Liver (tissue), 9 donors: Measurements from ENCODE around the gene MIDN. TPM values are rescaled to one million over a fixed set of nuclear protein-coding genes. Genes with fewer than 3 reads are reported as not detected.

Experiments
- DNase-seq: peaks from one replicate; pipeline ENCODE4 v3.0.0-alpha.2; 2017; ENCODE audit warnings: low spot score
- H3K27ac ChIP-seq, 2 donors: one replicate each; pipeline ENCODE4 v1.7.0; 2013; ENCODE audit warnings: inconsistent platforms in 2 of 2, low read length in 2 of 2, control low read depth in 1 of 2, low read depth in 1 of 2, mild to moderate bottlenecking in 1 of 2
- H3K27me3 ChIP-seq, 4 donors: one replicate each; pipeline versions ENCODE4 v1.6.1 to v1.7.0; 2013; ENCODE audit warnings: low read length in 3 of 4, inconsistent platforms in 1 of 4, mild to moderate bottlenecking in 1 of 4, moderate library complexity in 1 of 4; ENCODE audit not compliant: control insufficient read depth in 4 of 4, insufficient read depth in 4 of 4
- H3K36me3 ChIP-seq, 4 donors: one replicate each; pipeline versions ENCODE4 v1.6.1 to v1.7.0; 2013; ENCODE audit warnings: low read length in 3 of 4, mild to moderate bottlenecking in 3 of 4, low read depth in 1 of 4, moderate library complexity in 1 of 4; ENCODE audit not compliant: control insufficient read depth in 4 of 4, insufficient read depth in 3 of 4
- H3K4me1 ChIP-seq, 4 donors: one replicate each; pipeline versions ENCODE4 v1.6.1 to v1.7.0; 2013; ENCODE audit warnings: low read length in 3 of 4, mild to moderate bottlenecking in 3 of 4, moderate library complexity in 1 of 4; ENCODE audit not compliant: control insufficient read depth in 4 of 4, insufficient read depth in 4 of 4
- H3K4me3 ChIP-seq, 3 donors: one replicate each; pipeline versions ENCODE4 v1.6.1 to v1.7.0; 2013; ENCODE audit warnings: low read length in 3 of 3, control low read depth in 1 of 3, low read depth in 1 of 3, mild to moderate bottlenecking in 1 of 3
- H3K9ac ChIP-seq, 2 donors: one replicate each; pipeline ENCODE4 v1.7.0; 2013; ENCODE audit warnings: low read length in 2 of 2, mild to moderate bottlenecking in 2 of 2, moderate library complexity in 2 of 2, control low read depth in 1 of 2, low read depth in 1 of 2
- H3K9me3 ChIP-seq, 4 donors: one replicate each; pipeline versions ENCODE4 v1.6.1 to v1.7.0; 2013; ENCODE audit warnings: low read length in 3 of 4; ENCODE audit not compliant: control insufficient read depth in 4 of 4
- EGR1 ChIP-seq, 2 donors: IDR thresholded peaks; 2 replicates each; pipeline ENCODE4 v1.6.1; 2016 to 2018; ENCODE audit warnings: antibody characterized with exemption in 2 of 2, low read depth in 2 of 2
- FOXA1 ChIP-seq: IDR thresholded peaks from 2 replicates; pipeline ENCODE4 v1.6.1; 2016; ENCODE audit warnings: antibody characterized with exemption
- FOXA2 ChIP-seq: IDR thresholded peaks from 2 replicates; pipeline ENCODE4 v1.6.1; 2016; ENCODE audit warnings: antibody characterized with exemption
- GABPA ChIP-seq, 2 donors: IDR thresholded peaks in 1 of 2; conservative IDR thresholded peaks in 1 of 2; 2 replicates each; pipeline ENCODE4 v1.6.1; 2016; ENCODE audit warnings: antibody characterized with exemption in 2 of 2, mild to moderate bottlenecking in 1 of 2, moderate library complexity in 1 of 2
- HNF4A ChIP-seq, 2 donors: conservative IDR thresholded peaks; 2 replicates each; pipeline ENCODE4 v1.6.1; 2016; ENCODE audit warnings: antibody characterized with exemption in 2 of 2, mild to moderate bottlenecking in 2 of 2
- HNF4G ChIP-seq: IDR thresholded peaks from 2 replicates; pipeline ENCODE4 v1.6.1; 2016; ENCODE audit warnings: antibody characterized with exemption
- JUND ChIP-seq, 2 donors: IDR thresholded peaks; 2 replicates each; pipeline ENCODE4 v1.6.1; 2016; ENCODE audit warnings: antibody characterized with exemption in 2 of 2
- NR2F2 ChIP-seq: IDR thresholded peaks from 2 replicates; pipeline ENCODE4 v1.6.1; 2016; ENCODE audit warnings: antibody characterized with exemption
- RAD21 ChIP-seq, 2 donors: IDR thresholded peaks; 2 replicates each; pipeline ENCODE4 v1.6.1; 2016; ENCODE audit warnings: antibody characterized with exemption in 2 of 2, mild to moderate bottlenecking in 2 of 2
- RXRA ChIP-seq, 2 donors: IDR thresholded peaks; 2 replicates each; pipeline ENCODE4 v1.6.1; 2017 to 2018; ENCODE audit warnings: antibody characterized with exemption in 2 of 2, mild to moderate bottlenecking in 1 of 2
- SP1 ChIP-seq: IDR thresholded peaks from 2 replicates; pipeline ENCODE4 v1.6.1; 2018; ENCODE audit warnings: antibody characterized with exemption, mild to moderate bottlenecking
- TAF1 ChIP-seq: conservative IDR thresholded peaks from 2 replicates; pipeline ENCODE4 v1.6.1; 2016; ENCODE audit warnings: antibody characterized with exemption, mild to moderate bottlenecking
- whole genome bisulfite sequencing: extraction: QIAGEN DNeasy Blood & Tissue Kit; methylation state at CpG from one replicate; pipeline ENCODE4 v1.1.7; 2013; 5-methylcytosine and 5-hydroxymethylcytosine counted together
- polyA plus RNA-seq, 2 donors: library from polyadenylated mRNA; stranded (reverse) in 1 of 2; unstranded in 1 of 2; fragments of 200-250 nt in 1 of 2; fragments of >200 nt in 1 of 2; fragmentation: Nextera tagmentation in 1 of 2; extraction: Ambion mirVana in 1 of 2; gene quantifications; one replicate each; pipeline versions ENCODE4 v1.2.1 to v1.2.3, GENCODE V29; 2013 to 2015
- total RNA-seq, 2 donors: library from RNA; depleted of rRNA; stranded (reverse); fragments of >200 nt; gene quantifications; one replicate each; pipeline ENCODE4 v1.2.3, GENCODE V29; 2014
- TF ChIP-seq, protein P1 (sequence below): IDR thresholded peaks from 2 replicates; pipeline ENCODE4 v1.6.1; 2016; ENCODE audit warnings: antibody characterized with exemption, mild to moderate bottlenecking
- TF ChIP-seq, protein P2 (sequence below): IDR thresholded peaks from 2 replicates; pipeline ENCODE4 v1.6.1; 2016; ENCODE audit warnings: antibody characterized with exemption
- TF ChIP-seq, protein P3 (sequence below): fragments of 150-350 bp; IDR thresholded peaks from 2 replicates; pipeline ENCODE4 v1.5.1; 2017; ENCODE audit warnings: improper control_type of control experiment, low read depth, low read length; ENCODE audit not compliant: missing input control
- TF ChIP-seq, protein P4 (sequence below): IDR thresholded peaks from 2 replicates; pipeline ENCODE4 v1.6.1; 2016; ENCODE audit warnings: antibody characterized with exemption
- TF ChIP-seq, protein P5 (sequence below): IDR thresholded peaks from 2 replicates; pipeline ENCODE4 v1.6.1; 2016; ENCODE audit warnings: antibody characterized with exemption
- donor health status: healthy.
- donor health status: healthy.
- donor health status: healthy.
- donor health status: healthy.
- donor health status: healthy.

The MIDN gene
- total and polyA plus RNA-seq, 4 donors, result 2.9 to 22.9 (median 11.8) TPM

DNA sequence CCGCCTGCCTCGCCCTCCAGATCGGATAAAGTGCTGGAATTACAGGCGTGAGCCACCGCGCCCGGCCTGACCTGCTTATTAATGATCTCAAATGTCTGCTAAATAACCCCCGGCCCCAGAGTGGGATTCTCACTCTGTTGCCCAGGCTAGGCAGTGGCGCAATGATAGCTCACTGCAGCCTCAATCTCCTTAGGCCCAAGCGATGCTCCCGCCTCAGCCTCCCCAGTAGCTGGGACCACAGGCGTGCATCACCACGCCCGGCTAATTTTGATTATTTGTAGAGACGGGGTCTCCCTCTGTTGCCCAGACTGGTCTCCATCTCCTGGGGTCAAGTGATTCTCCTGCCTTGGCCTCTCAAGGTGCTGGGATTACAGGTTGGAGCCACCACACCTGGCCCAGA, 7.5 kb upstream of the MIDN start:
- Histone ChIP-seq H3K36me3 (no peaks in the 10 kb centered on the region), H3K9ac (peak overlapping the region in 1 of 2 donors; percentile 8), H3K4me1 (peaks cover 29 to 67% (median 44%) of the 10 kb centered on the region in 4 donors), H3K4me3 (no peak overlapping the region), H3K9me3 (no peaks in the 10 kb centered on the region), H3K27ac (peak overlapping the region in 1 of 2 donors; percentile 95), H3K27me3 (no peaks in the 10 kb centered on the region)
- DNase-seq, result no peak
- 60% methylated on average over 15 of the region's 15 CpGs for WGBS
- TF ChIP-seq RXRA (IDR thresholded peaks at IDR 0.05), result no peak
- TF ChIP-seq GABPA (IDR thresholded peaks at IDR 0.05 in 1 of 2, conservative IDR thresholded peaks at IDR 0.05 in 1 of 2), result no peak
- TF ChIP-seq HNF4G, result no peak
- TF ChIP-seq, protein P1, sequence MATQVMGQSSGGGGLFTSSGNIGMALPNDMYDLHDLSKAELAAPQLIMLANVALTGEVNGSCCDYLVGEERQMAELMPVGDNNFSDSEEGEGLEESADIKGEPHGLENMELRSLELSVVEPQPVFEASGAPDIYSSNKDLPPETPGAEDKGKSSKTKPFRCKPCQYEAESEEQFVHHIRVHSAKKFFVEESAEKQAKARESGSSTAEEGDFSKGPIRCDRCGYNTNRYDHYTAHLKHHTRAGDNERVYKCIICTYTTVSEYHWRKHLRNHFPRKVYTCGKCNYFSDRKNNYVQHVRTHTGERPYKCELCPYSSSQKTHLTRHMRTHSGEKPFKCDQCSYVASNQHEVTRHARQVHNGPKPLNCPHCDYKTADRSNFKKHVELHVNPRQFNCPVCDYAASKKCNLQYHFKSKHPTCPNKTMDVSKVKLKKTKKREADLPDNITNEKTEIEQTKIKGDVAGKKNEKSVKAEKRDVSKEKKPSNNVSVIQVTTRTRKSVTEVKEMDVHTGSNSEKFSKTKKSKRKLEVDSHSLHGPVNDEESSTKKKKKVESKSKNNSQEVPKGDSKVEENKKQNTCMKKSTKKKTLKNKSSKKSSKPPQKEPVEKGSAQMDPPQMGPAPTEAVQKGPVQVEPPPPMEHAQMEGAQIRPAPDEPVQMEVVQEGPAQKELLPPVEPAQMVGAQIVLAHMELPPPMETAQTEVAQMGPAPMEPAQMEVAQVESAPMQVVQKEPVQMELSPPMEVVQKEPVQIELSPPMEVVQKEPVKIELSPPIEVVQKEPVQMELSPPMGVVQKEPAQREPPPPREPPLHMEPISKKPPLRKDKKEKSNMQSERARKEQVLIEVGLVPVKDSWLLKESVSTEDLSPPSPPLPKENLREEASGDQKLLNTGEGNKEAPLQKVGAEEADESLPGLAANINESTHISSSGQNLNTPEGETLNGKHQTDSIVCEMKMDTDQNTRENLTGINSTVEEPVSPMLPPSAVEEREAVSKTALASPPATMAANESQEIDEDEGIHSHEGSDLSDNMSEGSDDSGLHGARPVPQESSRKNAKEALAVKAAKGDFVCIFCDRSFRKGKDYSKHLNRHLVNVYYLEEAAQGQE, result no peak
- TF ChIP-seq FOXA2, result no peak
- TF ChIP-seq FOXA1, result no peak
- TF ChIP-seq SP1, result no peak
- TF ChIP-seq, protein P2, sequence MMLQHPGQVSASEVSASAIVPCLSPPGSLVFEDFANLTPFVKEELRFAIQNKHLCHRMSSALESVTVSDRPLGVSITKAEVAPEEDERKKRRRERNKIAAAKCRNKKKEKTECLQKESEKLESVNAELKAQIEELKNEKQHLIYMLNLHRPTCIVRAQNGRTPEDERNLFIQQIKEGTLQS, result no peak
- no peak for TF ChIP-seq HNF4A (conservative IDR thresholded peaks at IDR 0.05)
- TF ChIP-seq, protein P3, sequence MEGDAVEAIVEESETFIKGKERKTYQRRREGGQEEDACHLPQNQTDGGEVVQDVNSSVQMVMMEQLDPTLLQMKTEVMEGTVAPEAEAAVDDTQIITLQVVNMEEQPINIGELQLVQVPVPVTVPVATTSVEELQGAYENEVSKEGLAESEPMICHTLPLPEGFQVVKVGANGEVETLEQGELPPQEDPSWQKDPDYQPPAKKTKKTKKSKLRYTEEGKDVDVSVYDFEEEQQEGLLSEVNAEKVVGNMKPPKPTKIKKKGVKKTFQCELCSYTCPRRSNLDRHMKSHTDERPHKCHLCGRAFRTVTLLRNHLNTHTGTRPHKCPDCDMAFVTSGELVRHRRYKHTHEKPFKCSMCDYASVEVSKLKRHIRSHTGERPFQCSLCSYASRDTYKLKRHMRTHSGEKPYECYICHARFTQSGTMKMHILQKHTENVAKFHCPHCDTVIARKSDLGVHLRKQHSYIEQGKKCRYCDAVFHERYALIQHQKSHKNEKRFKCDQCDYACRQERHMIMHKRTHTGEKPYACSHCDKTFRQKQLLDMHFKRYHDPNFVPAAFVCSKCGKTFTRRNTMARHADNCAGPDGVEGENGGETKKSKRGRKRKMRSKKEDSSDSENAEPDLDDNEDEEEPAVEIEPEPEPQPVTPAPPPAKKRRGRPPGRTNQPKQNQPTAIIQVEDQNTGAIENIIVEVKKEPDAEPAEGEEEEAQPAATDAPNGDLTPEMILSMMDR, result no peak
- TF ChIP-seq TAF1, result no peak
- no peak for TF ChIP-seq RAD21 (IDR thresholded peaks at IDR 0.05)
- TF ChIP-seq JUND (IDR thresholded peaks at IDR 0.05), result no peak
- no peak for TF ChIP-seq EGR1 (IDR thresholded peaks at IDR 0.05; ENCODE audit: low read depth in 2 of 2)
- TF ChIP-seq, protein P4, sequence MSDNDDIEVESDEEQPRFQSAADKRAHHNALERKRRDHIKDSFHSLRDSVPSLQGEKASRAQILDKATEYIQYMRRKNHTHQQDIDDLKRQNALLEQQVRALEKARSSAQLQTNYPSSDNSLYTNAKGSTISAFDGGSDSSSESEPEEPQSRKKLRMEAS, result no peak
- TF ChIP-seq, protein P5, sequence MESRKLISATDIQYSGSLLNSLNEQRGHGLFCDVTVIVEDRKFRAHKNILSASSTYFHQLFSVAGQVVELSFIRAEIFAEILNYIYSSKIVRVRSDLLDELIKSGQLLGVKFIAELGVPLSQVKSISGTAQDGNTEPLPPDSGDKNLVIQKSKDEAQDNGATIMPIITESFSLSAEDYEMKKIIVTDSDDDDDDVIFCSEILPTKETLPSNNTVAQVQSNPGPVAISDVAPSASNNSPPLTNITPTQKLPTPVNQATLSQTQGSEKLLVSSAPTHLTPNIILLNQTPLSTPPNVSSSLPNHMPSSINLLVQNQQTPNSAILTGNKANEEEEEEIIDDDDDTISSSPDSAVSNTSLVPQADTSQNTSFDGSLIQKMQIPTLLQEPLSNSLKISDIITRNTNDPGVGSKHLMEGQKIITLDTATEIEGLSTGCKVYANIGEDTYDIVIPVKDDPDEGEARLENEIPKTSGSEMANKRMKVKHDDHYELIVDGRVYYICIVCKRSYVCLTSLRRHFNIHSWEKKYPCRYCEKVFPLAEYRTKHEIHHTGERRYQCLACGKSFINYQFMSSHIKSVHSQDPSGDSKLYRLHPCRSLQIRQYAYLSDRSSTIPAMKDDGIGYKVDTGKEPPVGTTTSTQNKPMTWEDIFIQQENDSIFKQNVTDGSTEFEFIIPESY, result no peak
- no peak for TF ChIP-seq NR2F2
